Ureter (tissue), 1 donor: ENCODE data around the gene CTNNA2. TPM values are rescaled to one million over a fixed set of nuclear protein-coding genes. Genes with fewer than 3 reads are reported as not detected.

ENCODE experiments used
- DNase-seq: peaks from one replicate; pipeline ENCODE4 v3.0.0-alpha.2; 2020; ENCODE audit warnings: low spot score
- total RNA-seq: library from RNA; stranded (reverse); gene quantifications from one replicate; pipeline ENCODE4 v1.2.4, GENCODE V29; 2023
- donor health status: DM: yes; HTN: yes; CAD: no.

Gene CTNNA2
- total RNA-seq, 1 donor from 2014 or later, result not detected

GRCh38 chr2:80546766-80547165 lies 1033.9 kb downstream of the CTNNA2 start:
- DNase-seq, result no peak

GRCh38 chr2:80547344-80547743 lies 1034.5 kb downstream of the CTNNA2 start:
- no peak for DNase-seq

- peak; percentile 76 for DNase-seq
These were observed 1035.6 kb downstream of the CTNNA2 start for GRCh38 chr2:80548469-80548868.

- DNase-seq, result no peak
These were observed 1037.0 kb downstream of the CTNNA2 start for GRCh38 chr2:80549901-80550300.

GRCh38 chr2:80560326-80560725 lies 1047.5 kb downstream of the CTNNA2 start:
- no peak for DNase-seq

- DNase-seq, result no peak
These were observed 1055.2 kb downstream of the CTNNA2 start for GRCh38 chr2:80568011-80568410.

GRCh38 chr2:80573167-80573566 lies 1060.3 kb downstream of the CTNNA2 start:
- DNase-seq, result no peak

GRCh38 chr2:80573950-80574349 lies 1061.1 kb downstream of the CTNNA2 start:
- DNase-seq, result no peak

GRCh38 chr2:80579756-80580155 lies 1066.9 kb downstream of the CTNNA2 start:
- DNase-seq, result no peak

- DNase-seq, result no peak
These were observed 1078.4 kb downstream of the CTNNA2 start for GRCh38 chr2:80591233-80591632.

GRCh38 chr2:80592106-80592505 lies 1079.3 kb downstream of the CTNNA2 start:
- DNase-seq, result no peak

- no peak for DNase-seq
These were observed 1097.3 kb downstream of the CTNNA2 start for GRCh38 chr2:80610108-80610507.

- DNase-seq, result no peak
These were observed 1108.8 kb downstream of the CTNNA2 start for GRCh38 chr2:80621656-80622055.

GRCh38 chr2:80624062-80624461 lies 1111.2 kb downstream of the CTNNA2 start:
- DNase-seq, result no peak

- DNase-seq, result no peak
These were observed 1121.7 kb downstream of the CTNNA2 start for GRCh38 chr2:80634590-80634989.

GRCh38 chr2:80638783-80639182 lies 1125.9 kb downstream of the CTNNA2 start:
- no peak for DNase-seq

GRCh38 chr2:80642465-80642864 lies 1129.6 kb downstream of the CTNNA2 start:
- DNase-seq, result no peak

GRCh38 chr2:80643598-80643997 lies 1130.7 kb downstream of the CTNNA2 start:
- DNase-seq, result no peak

GRCh38 chr2:80651435-80651834 lies 1138.6 kb downstream of the CTNNA2 start:
- no peak for DNase-seq

GRCh38 chr2:80655265-80655664 lies 1142.4 kb downstream of the CTNNA2 start:
- no peak for DNase-seq

GRCh38 chr2:80670763-80671162 lies 1157.9 kb downstream of the CTNNA2 start:
- no peak for DNase-seq

- DNase-seq, result no peak
These were observed 1174.7 kb downstream of the CTNNA2 start for GRCh38 chr2:80687524-80687923.

GRCh38 chr2:80689106-80689505 lies 1176.3 kb downstream of the CTNNA2 start:
- no peak for DNase-seq
